ENCODE measurements around the gene DNAJC21. TPM values are rescaled to one million over a fixed set of nuclear protein-coding genes. Genes with fewer than 3 reads are reported as not detected.

Gene DNAJC21
- total and polyA plus RNA-seq, 10 of the 15 experiments (the other 5 are each of a cell fraction or from before 2014, with no cell fraction given): 9.2 to 53.5 (median 23.7) TPM

DNA sequence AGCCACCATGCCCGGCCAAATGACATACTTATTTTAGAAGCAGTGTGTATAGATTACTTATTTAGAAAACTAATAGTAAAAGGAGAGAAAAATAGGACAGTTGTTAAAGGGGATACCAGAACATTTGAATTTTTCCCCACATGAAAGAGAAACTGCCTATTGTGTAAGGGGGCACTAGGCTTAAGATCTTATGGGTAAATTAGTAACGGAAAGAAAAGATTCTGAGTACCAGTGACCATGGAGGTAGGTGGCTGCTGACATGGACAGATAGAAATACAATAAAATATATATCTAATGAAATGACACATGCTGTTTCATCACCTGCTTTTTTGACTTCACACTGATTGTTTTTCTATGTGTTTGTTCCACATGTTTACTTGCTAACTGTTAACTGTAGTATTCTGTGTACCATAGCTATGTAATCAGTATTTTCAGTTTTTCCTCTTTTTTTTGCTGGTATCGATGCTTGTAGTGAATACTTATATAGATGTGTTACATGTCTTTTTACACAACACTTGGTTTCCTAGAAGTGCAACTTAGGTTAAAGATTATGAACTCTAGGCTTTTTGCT is 3.0 kb upstream of the DNAJC21 start:
- Histone ChIP-seq H3K4me1 (ENCODE audit: control insufficient read depth, insufficient read depth, low read length) (no peaks in the 10 kb centered on the region; the same call in 1 of the 2 replicates), H3K9me3 (replicated peaks; ENCODE audit: control insufficient read depth, insufficient read depth, low read length) (no peaks in the 10 kb centered on the region), H3K9ac (ENCODE audit: control insufficient read depth, insufficient read depth, low read length) (no peak overlapping the region), H3K79me2 (ENCODE audit: control insufficient read depth, insufficient read depth, low read length) (peaks cover 17% of the 10 kb centered on the region), H3K27ac (ENCODE audit: control insufficient read depth, insufficient read depth) (no peak overlapping the region), H3K27me3 (replicated peaks in 1 of 2; ENCODE audit: control insufficient read depth in 2 of 2, insufficient read depth in 2 of 2, low read length in 1 of 2) (no peaks in the 10 kb centered on the region), H2AFZ (ENCODE audit: control insufficient read depth, low read depth, low read length) (no peak overlapping the region), H4K20me1 (ENCODE audit: control insufficient read depth, insufficient read depth) (no peaks in the 10 kb centered on the region), H3K36me3 (ENCODE audit: control insufficient read depth in 2 of 2, insufficient read depth in 2 of 2, low read length in 1 of 2) (peaks cover 0 to 14% of the 10 kb centered on the region in 2 experiments; a peak in 3 of 4 replicates), H3K4me3 (no peak overlapping the region), H3K4me2 (ENCODE audit: control insufficient read depth, insufficient read depth) (no peak overlapping the region)
- in situ Hi-C loops (cut with MboI): no loop called here
- ChIA-PET POLR2A (no interaction called here), RAD21 (ENCODE audit: unreplicated experiment) (no interaction called here), CTCF (no interaction called here), SMC1A (ENCODE audit: uncharacterized antibody, unreplicated experiment) (interaction anchor here (0.6 kb wide), 1 partner anchor 10 kb away, joined by 4 read pairs; no protein-coding TSS in a partner anchor)
- WGBS (ENCODE audit: insufficient coverage, insufficient replicate concordance, low lambda C conversion rate, missing lambda C conversion rate): 63% methylated on average over 3 of the region's 3 CpGs
- no peak for DNase-seq (ENCODE audit: low read depth, low spot score)
- BruUV-seq (replicated peaks): TSS peak; percentile 54
- ATAC-seq: no peak
- no peak for FAIRE-seq
- TF ChIP-seq JUNB (IDR thresholded peaks at IDR 0.05): no peak
- no peak for TF ChIP-seq RCOR1 (conservative IDR thresholded peaks at IDR 0.05; ENCODE audit: low read depth, low read length)
- peak; percentile 34; the same call in 1 of the 2 replicates for TF ChIP-seq POLR2AphosphoS5 (IDR thresholded peaks at IDR 0.05; ENCODE audit: low read length)
- no peak for TF ChIP-seq BCL11A (IDR thresholded peaks at IDR 0.05; ENCODE audit: low read depth, low read length)
- intact Hi-C loops (cut with micrococcal nuclease; ENCODE audit: unreplicated experiment): loop anchor here (10.0 kb wide), 1 partner anchor 1228 kb away; the partner anchor contains the start of genes LMBRD2 and SKP2

DNA sequence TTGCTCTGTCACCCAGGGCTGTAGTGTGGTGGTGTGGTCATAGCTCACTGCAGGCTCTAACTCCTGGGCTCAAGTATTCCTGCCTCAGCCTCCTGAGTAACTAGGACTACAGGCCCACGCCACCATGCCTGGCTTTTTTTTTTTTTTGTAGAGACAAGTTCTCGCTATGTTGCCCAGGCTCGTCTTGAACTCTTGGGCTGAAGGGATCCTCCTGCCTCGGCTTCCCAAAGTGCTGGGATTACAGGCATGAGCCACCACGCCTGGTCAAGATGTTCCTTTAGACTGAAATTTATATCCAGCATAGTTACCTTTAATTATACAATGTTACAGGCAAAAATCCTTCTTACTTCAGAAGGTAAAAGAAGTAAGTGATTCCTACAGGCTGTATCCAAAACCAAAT is 1.6 kb upstream of the DNAJC21 start:
- no peaks in the 10 kb centered on the region for H4K20me1 ChIP-seq (ENCODE audit: control insufficient read depth, insufficient read depth)
- BruUV-seq (replicated peaks): no TSS peak
- FAIRE-seq: no peak
- H3K4me1 ChIP-seq (ENCODE audit: control insufficient read depth, insufficient read depth, low read length): no peaks in the 10 kb centered on the region; the same call in 1 of the 2 replicates
- H3K79me2 ChIP-seq (ENCODE audit: control insufficient read depth, insufficient read depth, low read length): peaks cover 29% of the 10 kb centered on the region
- H3K27ac ChIP-seq (ENCODE audit: control insufficient read depth, insufficient read depth): no peak overlapping the region
- in situ Hi-C loops (cut with MboI): no loop called here
- H3K4me2 ChIP-seq (ENCODE audit: control insufficient read depth, insufficient read depth): no peak overlapping the region
- POLR2A ChIA-PET: interaction anchor here (3.3 kb wide), 1 partner anchor 11 kb away, joined by 79 read pairs; the partner anchor contains the start of genes BRIX1 and RAD1
- TF ChIP-seq RB1 (IDR thresholded peaks at IDR 0.05; ENCODE audit: borderline replicate concordance): no peak
- CTCF ChIA-PET: no interaction called here
- no peak overlapping the region for H3K9ac ChIP-seq (ENCODE audit: control insufficient read depth, insufficient read depth, low read length)
- H3K27me3 ChIP-seq (replicated peaks in 1 of 2; ENCODE audit: control insufficient read depth in 2 of 2, insufficient read depth in 2 of 2, low read length in 1 of 2): no peaks in the 10 kb centered on the region
- no peak overlapping the region for H2AFZ ChIP-seq (ENCODE audit: control insufficient read depth, low read depth, low read length)
- 98% methylated on average over 5 of the region's 5 CpGs for WGBS (ENCODE audit: insufficient coverage, insufficient replicate concordance, low lambda C conversion rate, missing lambda C conversion rate)
- peaks cover 0 to 9% of the 10 kb centered on the region in 2 experiments; a peak in 3 of 4 replicates for H3K36me3 ChIP-seq (ENCODE audit: control insufficient read depth in 2 of 2, insufficient read depth in 2 of 2, low read length in 1 of 2)
- H3K4me3 ChIP-seq: no peak overlapping the region
- RAD21 ChIA-PET (ENCODE audit: unreplicated experiment): interaction anchor here (2.9 kb wide), 1 partner anchor 11 kb away, joined by 50 read pairs; the partner anchor contains the start of genes BRIX1 and RAD1
- DNase-seq (ENCODE audit: low read depth, low spot score): no peak
- no peaks in the 10 kb centered on the region for H3K9me3 ChIP-seq (replicated peaks; ENCODE audit: control insufficient read depth, insufficient read depth, low read length)
- SMC1A ChIA-PET (ENCODE audit: uncharacterized antibody, unreplicated experiment): no interaction called here
- ATAC-seq: no peak
- intact Hi-C loops (cut with micrococcal nuclease; ENCODE audit: unreplicated experiment): loop anchor here (2.0 to 10.0 kb wide), 2 partner anchors 13 to 1227 kb away; partner anchors contain the start of genes BRIX1, LMBRD2, RAD1 and SKP2
